B cell (primary cell): Measurements from ENCODE around the gene ZNF777. TPM values are rescaled to one million over a fixed set of nuclear protein-coding genes. Genes with fewer than 3 reads are reported as not detected.

Experiments used
- ATAC-seq: fragments of 200-7000 bp; cut with Tn5 transposase; one replicate; pipeline ENCODE4 v1.10.0; 2021; ENCODE audit warnings: low read depth, mild to moderate bottlenecking, moderate number of reproducible peaks, moderate library complexity
- CTCF ChIA-PET: fragments of 350-600 bp; sonication (Branson Sonifier 250); formaldehyde crosslinking; loops from one replicate; lab custom pipeline; 2021; ENCODE audit warnings: antibody characterized with exemption, inconsistent platforms; lab: Charles Lee
- POLR2A ChIA-PET: fragments of 350-600 bp; sonication (Branson Sonifier 250); formaldehyde crosslinking; loops from one replicate; lab custom pipeline; 2021; ENCODE audit warnings: antibody characterized with exemption; lab: Charles Lee
- DNase-seq: peaks from one replicate; pipeline ENCODE4 v3.0.0; 2013
- H2AFZ ChIP-seq: 2 replicates; pipeline ENCODE4 v1.6.1; 2012; ENCODE audit warnings: mild to moderate bottlenecking, low read depth, low read length; ENCODE audit not compliant: insufficient read depth, poor library complexity, severe bottlenecking
- H3K27ac ChIP-seq, 2 donors: 1 replicate in 1 of 2; 2 replicates in 1 of 2; pipeline ENCODE4 v1.5.1; 2012 to 2013; ENCODE audit warnings: low read length in 2 of 2, mild to moderate bottlenecking in 2 of 2, moderate library complexity in 1 of 2
- H3K27me3 ChIP-seq, 4 experiments: fragments of 200-600 bp in 1 of 4; sonication (generic) in 1 of 4; replicated peaks in 1 of 4; 1 replicate in 2 of 4; 2 replicates in 2 of 4; pipeline versions ENCODE4 v1.6.1 to v1.7.0; 2013 to 2016; ENCODE audit warnings: low read length in 3 of 4, mild to moderate bottlenecking in 2 of 4, mixed read lengths in 1 of 4, moderate library complexity in 1 of 4; ENCODE audit not compliant: insufficient read depth in 4 of 4, control insufficient read depth in 3 of 4; ENCODE audit errors: control extremely low read depth in 1 of 4
- H3K36me3 ChIP-seq, 2 experiments: replicated peaks in 1 of 2; 1 replicate in 1 of 2; 2 replicates in 1 of 2; pipeline versions ENCODE4 v1.6.1 to v1.7.1; 2013; ENCODE audit warnings: low read length in 1 of 2; ENCODE audit not compliant: insufficient read depth in 2 of 2, control insufficient read depth in 1 of 2; ENCODE audit errors: control extremely low read depth in 1 of 2, extremely low read depth in 1 of 2
- H3K4me1 ChIP-seq, 2 donors: fragments of 200-600 bp in 1 of 2; sonication (generic) in 1 of 2; 1 replicate in 1 of 2; 2 replicates in 1 of 2; pipeline versions ENCODE4 v1.5.1 to v1.6.1; 2013 to 2017; ENCODE audit warnings: low read length in 2 of 2; ENCODE audit not compliant: control insufficient read depth in 2 of 2, insufficient read depth in 2 of 2
- H3K4me2 ChIP-seq: replicated peaks from 2 replicates; pipeline ENCODE3; 2012; ENCODE audit warnings: mild to moderate bottlenecking, low read depth, low read length; ENCODE audit not compliant: poor library complexity, severe bottlenecking
- H3K4me3 ChIP-seq, 5 experiments: fragments of 200-600 bp in 1 of 5; sonication (generic) in 1 of 5; 1 replicate in 3 of 5; 2 replicates in 2 of 5; pipeline versions ENCODE4 v1.5.1 to v1.7.0; 2011 to 2016; ENCODE audit warnings: low read length in 4 of 5, mild to moderate bottlenecking in 4 of 5, low read depth in 2 of 5, control low read depth in 1 of 5, moderate library complexity in 1 of 5; ENCODE audit not compliant: insufficient read depth in 1 of 5; ENCODE audit errors: control extremely low read depth in 1 of 5, extremely low read depth in 1 of 5
- H3K79me2 ChIP-seq: fragments of 200-600 bp; sonication (generic); one replicate; pipeline ENCODE4 v1.6.0; 2016; ENCODE audit warnings: low read length; ENCODE audit not compliant: control insufficient read depth, insufficient read depth
- H3K9ac ChIP-seq: fragments of 200-600 bp; sonication (generic); 2 replicates; pipeline ENCODE4 v1.6.1; 2017; ENCODE audit warnings: mild to moderate bottlenecking, low read length, moderate library complexity
- H3K9me3 ChIP-seq, 3 donors: one replicate each; pipeline versions ENCODE4 v1.6.1 to v1.7.1; 2013; ENCODE audit warnings: low read length in 2 of 3; ENCODE audit not compliant: control insufficient read depth in 2 of 3, insufficient read depth in 1 of 3; ENCODE audit errors: control extremely low read depth in 1 of 3
- H4K20me1 ChIP-seq: 2 replicates; pipeline ENCODE4 v1.6.0; 2012; ENCODE audit warnings: mild to moderate bottlenecking, low read length; ENCODE audit not compliant: insufficient read depth, control insufficient read depth, poor library complexity, severe bottlenecking
- H3K27ac Mint-ChIP-seq: one replicate; pipeline ENCODE4 v1.8.0; 2021; ENCODE audit warnings: mixed read lengths
- H3K27me3 Mint-ChIP-seq: one replicate; pipeline ENCODE4 v1.8.0; 2021; ENCODE audit warnings: mixed read lengths
- H3K4me1 Mint-ChIP-seq: one replicate; pipeline ENCODE4 v1.8.0; 2021; ENCODE audit warnings: mixed read lengths
- H3K4me3 Mint-ChIP-seq: one replicate; pipeline ENCODE4 v1.8.0; 2021; ENCODE audit warnings: mixed read lengths
- H3K9me3 Mint-ChIP-seq: one replicate; pipeline ENCODE4 v1.8.0; 2022; ENCODE audit warnings: mixed read lengths; ENCODE audit not compliant: insufficient read depth
- CTCF ChIP-seq: fragments of 200-600 bp; IDR thresholded peaks from one replicate; pipeline ENCODE4 v1.8.0; 2022; ENCODE audit warnings: antibody characterized with exemption, mild to moderate bottlenecking
- EZH2 ChIP-seq: IDR thresholded peaks from 2 replicates; pipeline ENCODE4 v1.6.1; 2012; ENCODE audit warnings: borderline replicate concordance, low read depth, mild to moderate bottlenecking, moderate library complexity, low read length; ENCODE audit not compliant: insufficient read depth, poor library complexity, severe bottlenecking
- WGBS: methylation state at CpG from one replicate; pipeline ENCODE4 v1.1.5; 2013; ENCODE audit warnings: missing lambda C conversion rate; ENCODE audit not compliant: insufficient coverage; 5-methylcytosine and 5-hydroxymethylcytosine counted together
- intact Hi-C: fragments of 100-400 bp; cut with micrococcal nuclease; formaldehyde crosslinking; loops from one replicate; pipeline ENCODE4 v1.10.0; 2022
- polyA plus RNA-seq: library from polyadenylated mRNA; depleted of rRNA; stranded (reverse); fragments of >200 nt; gene quantifications from 2 replicates; pipeline ENCODE4 v1.2.3, GENCODE V29; 2012
- total RNA-seq, 2 donors: library from RNA; stranded (reverse); fragments of 120-200 nt in 1 of 2; gene quantifications; 1 replicate in 1 of 2; 2 replicates in 1 of 2; pipeline versions ENCODE4 v1.2.3 to v1.2.4, GENCODE V29; 2013 to 2022

Gene ZNF777
- total and polyA plus RNA-seq, 2 donors (not counting 1 experiment from before 2014, with no cell fraction given), result 8.3 to 16.0 TPM

- Histone ChIP-seq H3K4me2 (peak overlapping the region; percentile 90), H2AFZ (peak overlapping the region; percentile 69), H3K79me2 (peaks cover 28% of the 10 kb centered on the region), H3K4me3 (peak overlapping the region; percentile 11 to 67 (median 60)), H3K36me3 (peaks cover 0 to 20% of the 10 kb centered on the region in 2 experiments), H3K27ac (peak overlapping the region in 1 of 2 donors; percentile 64), H3K9ac (peak overlapping the region; percentile 79), H3K9me3 (no peaks in the 10 kb centered on the region), H3K27me3 (no peaks in the 10 kb centered on the region), H4K20me1 (peaks cover 21% of the 10 kb centered on the region), H3K4me1 (peaks cover 12 to 19% of the 10 kb centered on the region in 2 donors)
- peaks cover 23% of the 10 kb centered on the region for H3K4me1 Mint-ChIP-seq
- peak overlapping the region; percentile 92 for H3K27ac Mint-ChIP-seq
- no peaks in the 10 kb centered on the region for H3K27me3 Mint-ChIP-seq
- CTCF ChIA-PET, result interaction anchor here (0.7 to 0.9 kb wide), 2 partner anchors 11 to 74 kb away, joined by 3 read pairs; no protein-coding TSS in a partner anchor
- peak overlapping the region; percentile 93 for H3K4me3 Mint-ChIP-seq
- TF ChIP-seq EZH2, result no peak
- TF ChIP-seq CTCF, result no peak
- peak; percentile 60 for DNase-seq
- intact Hi-C loops, result loop anchor here (1.0 to 10.0 kb wide), 10 partner anchors 36 to 378 kb away; partner anchors contain the start of genes ATP6V0E2, ZNF282, ZNF398 and ZNF425
- H3K9me3 Mint-ChIP-seq, result no peaks in the 10 kb centered on the region
- peak; percentile 37 for ATAC-seq
- 8% methylated on average over 50 of the region's 51 CpGs for WGBS
- POLR2A ChIA-PET, result no interaction called here
Measured at GRCh38 chr7:149496642-149497391, 36.0 kb upstream of the ZNF777 start.
